Dermis microvascular lymphatic vessel endothelial cell (primary cell): ENCODE data around the gene ARL16. TPM values are rescaled to one million over a fixed set of nuclear protein-coding genes. Genes with fewer than 3 reads are reported as not detected.

Experiments used
- DNase-seq, 2 donors: peaks; one replicate each; pipeline versions ENCODE4 v3.0.0 to v3.0.0-alpha.2; 2010; ENCODE audit warnings: low read depth in 2 of 2
- total RNA-seq: library from RNA; depleted of rRNA; stranded (reverse); fragments of >200 nt; gene quantifications from 2 replicates; pipeline ENCODE4 v1.2.1, GENCODE V29; 2014

ARL16 gene
- total RNA-seq, 1 donor from 2014 or later, result 28.2 TPM

GRCh38 chr17:81696218-81696941, 12.8 kb upstream of the ARL16 start:
- no peak for DNase-seq

- no peak for DNase-seq
Observed at GRCh38 chr17:81695801-81696200, 12.2 kb upstream of the ARL16 start.

GRCh38 chr17:81695211-81695610, 11.6 kb upstream of the ARL16 start:
- DNase-seq, result no peak

GRCh38 chr17:81694810-81695209, 11.2 kb upstream of the ARL16 start:
- DNase-seq, result no peak

- DNase-seq, result no peak
Observed at GRCh38 chr17:81693509-81694210, 10.1 kb upstream of the ARL16 start.

DNA sequence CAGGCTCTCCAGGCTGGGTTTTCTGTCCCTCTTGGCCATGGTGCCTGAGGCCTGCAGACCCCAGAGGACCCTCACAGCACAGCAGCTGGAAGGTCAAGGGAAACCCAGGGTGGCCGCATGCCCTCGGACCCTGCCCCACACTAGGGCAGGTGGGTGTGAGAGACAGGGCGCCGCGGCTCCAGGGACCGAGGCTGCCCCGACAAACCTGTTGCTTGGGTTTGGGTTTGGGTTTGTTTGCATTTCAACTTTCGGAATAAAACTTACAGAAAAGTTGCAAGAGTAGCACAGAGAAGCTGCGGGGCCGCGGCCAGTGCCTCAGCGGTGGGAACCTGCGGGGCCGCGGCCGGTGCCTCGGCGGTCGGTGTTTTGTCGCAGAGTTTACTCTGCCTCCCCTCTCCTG, 8.0 kb upstream of the ARL16 start:
- DNase-seq, result no peak

DNA sequence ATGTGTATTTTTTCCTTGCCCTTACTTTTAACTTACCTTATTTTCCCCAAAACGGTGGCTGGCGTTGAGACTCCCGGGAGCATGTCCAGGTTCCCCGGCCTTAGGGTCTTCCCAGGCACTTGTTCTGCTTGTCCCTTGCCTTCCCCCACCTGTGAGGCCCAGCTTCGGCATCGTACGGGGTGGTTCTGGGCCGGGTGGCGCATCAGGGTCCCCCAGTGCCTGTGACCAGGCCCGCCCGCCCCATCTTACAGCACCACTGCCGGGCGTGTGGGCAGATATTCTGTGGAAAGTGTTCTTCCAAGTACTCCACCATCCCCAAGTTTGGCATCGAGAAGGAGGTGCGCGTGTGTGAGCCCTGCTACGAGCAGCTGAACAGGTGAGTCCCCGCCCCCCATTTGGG, 7.6 kb upstream of the ARL16 start:
- DNase-seq, result no peak

DNA sequence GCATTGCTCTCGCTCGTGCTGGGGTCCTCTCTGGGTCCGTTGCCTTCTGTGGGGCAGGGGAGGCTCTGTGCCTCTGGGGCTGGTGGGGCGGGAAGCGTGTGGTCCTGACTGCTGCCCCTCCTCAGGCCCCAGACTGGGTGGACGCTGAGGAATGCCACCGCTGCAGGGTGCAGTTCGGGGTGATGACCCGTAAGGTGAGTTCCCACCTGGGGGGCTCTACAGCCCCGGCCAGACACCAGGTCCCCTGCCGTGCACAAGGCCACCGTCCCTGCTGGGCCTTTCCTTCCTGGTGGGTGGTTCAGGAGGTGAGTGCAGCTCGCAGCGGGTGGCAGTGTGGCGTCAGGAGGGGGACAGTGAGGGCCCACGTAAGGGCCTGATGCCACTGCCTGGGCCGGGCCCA, 7.0 kb upstream of the ARL16 start:
- no peak for DNase-seq

DNA sequence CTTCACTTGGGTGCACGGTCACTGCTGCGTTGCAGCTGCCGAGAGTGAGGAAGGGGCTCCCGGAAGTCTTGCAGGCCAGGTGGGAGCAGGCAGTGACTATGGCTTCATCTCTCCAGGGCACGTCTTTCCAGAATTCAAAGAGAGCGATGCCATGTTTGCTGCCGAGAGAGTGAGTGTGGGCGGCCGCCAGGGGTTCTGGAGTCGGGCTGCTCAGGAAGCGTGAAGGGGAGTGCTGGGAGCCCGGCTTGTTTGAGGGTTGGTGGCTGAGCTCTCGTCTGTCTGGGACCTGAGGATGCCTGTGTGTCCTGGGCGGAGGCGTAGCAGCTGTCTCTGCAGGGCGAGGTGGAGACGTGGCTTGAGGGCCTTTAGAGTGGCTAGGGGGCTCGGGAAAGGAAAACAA, 6.5 kb upstream of the ARL16 start:
- DNase-seq, result no peak

DNA sequence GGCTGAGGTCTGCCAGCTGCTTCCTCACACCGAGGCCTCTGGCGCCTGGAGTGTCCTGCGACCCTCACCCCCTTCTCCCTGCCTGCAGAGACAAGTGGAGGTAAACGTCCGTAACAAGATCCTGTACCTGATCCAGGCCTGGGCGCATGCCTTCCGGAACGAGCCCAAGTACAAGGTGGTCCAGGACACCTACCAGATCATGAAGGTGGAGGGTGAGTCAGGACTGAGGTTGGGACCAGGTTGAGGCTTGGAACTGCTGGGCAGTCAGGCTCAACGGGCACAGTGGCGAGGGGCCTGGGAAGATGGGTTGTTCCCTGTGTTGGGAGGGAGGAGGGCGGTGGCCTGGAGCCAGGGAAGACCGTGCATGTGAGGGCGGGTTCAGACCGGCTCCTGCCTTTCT, 5.0 kb upstream of the ARL16 start:
- no peak for DNase-seq

GRCh38 chr17:81687770-81688541, 4.4 kb upstream of the ARL16 start:
- no peak for DNase-seq

DNA sequence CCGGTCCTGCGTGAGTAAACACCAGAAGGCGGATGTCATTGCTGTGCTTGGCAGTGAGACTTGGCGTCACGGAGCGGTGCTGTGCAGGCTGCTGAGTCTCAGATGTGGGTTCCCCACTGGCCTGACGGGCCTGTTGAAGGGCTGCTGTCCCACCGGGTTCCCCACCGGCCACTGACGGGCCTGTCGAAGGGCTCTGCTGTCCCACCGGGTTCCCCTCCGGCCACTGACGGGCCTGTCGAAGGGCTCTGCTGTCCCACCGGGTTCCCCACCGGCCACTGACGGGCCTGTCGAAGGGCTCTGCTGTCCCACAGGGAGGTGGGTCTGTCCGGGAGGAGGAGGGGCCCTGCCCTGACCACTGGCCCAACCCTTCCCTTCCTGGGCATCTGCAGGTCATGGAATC, 3.0 kb upstream of the ARL16 start:
- DNase-seq, result no peak

DNA sequence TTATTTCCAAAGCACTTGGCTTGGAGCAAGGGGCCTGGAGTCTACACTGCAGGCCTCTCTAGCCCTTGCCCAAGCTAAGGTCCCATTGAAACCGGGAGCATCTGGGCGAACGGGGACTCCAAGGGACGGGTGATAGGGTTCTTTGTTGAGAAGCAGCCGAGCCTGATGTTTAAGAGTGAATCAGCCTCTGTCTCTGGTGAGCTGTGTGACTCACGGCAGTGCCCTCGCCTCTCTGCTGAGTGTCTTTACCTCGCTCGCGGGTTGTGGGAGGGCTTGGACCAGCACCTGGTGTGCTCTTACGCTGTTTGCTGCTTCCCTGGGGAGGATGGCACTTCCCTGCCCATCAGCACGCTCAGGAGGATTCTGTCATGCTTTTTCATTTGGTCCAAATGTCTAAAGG, 1.5 kb upstream of the ARL16 start:
- DNase-seq, result peak in 1 of 2 donors; percentile 58

DNA sequence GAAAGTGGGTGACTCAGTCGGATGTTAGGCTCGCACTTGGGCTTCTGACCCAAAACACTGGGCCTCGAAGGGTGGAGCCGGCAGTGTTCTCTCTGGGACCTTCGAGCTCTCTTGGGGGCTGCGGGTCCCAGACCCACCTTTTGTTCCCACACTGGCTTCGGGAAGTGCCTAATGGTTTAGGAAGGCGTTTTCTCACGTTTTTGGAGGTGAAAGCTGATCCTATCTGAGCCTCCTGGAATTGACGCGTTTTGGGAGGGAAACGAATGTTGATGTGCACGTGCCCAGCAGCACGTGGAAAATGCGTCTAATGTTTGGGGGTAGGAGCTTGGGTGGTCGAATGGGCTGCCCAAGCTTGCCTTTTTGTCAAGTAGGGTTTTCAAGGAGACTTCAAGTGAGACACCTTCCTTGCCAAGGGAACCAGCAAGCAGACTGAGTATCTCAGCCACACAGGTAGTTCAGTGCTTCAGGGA, 880 bp upstream of the ARL16 start:
- DNase-seq, result peak in 1 of 2 donors; percentile 51

GRCh38 chr17:81683208-81683583, 401 bp downstream of the ARL16 start:
- no peak for DNase-seq

- DNase-seq, result peak in 1 of 2 donors; percentile 15
Observed at GRCh38 chr17:81682565-81683207, 911 bp downstream of the ARL16 start.

- DNase-seq, result no peak
Observed at GRCh38 chr17:81681672-81682071, 1.9 kb downstream of the ARL16 start.

DNA sequence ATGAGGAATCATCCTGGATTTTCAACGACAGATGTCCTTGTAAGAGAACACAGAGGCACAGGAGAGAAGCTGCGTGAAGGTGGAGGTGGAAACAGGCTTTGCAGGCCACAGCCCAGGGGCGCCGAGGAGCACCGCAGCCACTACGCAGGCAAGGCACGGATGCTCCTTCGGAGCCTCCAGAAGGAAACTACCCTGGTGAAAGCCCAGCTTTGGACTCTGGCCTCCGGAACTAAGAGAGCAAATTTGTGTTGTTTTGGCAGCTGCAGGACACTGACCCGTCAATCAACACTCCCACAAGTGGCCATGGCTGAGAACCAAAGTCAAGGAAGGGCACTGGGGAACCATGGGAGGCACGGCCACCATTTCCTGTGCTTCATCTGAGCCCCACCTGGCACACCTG, 3.4 kb downstream of the ARL16 start:
- no peak for DNase-seq

DNA sequence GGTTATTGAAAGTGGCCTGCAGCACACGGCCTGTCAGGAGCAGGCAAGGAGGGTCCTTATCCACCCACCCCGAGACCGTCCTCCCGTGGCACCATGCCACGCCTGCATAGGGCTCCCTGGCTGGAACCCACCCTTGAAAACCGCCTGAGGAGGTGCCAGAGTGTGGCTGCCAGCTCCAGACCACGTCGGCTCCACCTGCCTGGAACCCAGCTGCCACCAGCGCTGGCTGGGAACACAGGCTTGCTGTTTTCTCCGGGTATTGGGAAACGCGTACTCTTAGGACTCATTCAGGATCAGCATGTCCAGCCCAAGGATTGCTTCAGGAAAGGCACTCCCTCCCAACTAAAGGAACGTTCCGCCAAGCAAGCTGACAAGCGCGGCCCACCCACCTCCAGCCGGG, 6.7 kb downstream of the ARL16 start:
- no peak for DNase-seq

- DNase-seq, result peak in 1 of 2 donors; percentile 37
Observed at GRCh38 chr17:81675515-81676221, 7.9 kb downstream of the ARL16 start.

- DNase-seq, result no peak
Observed at GRCh38 chr17:81673561-81674258, 9.9 kb downstream of the ARL16 start.
